ENCODE results near the gene KDM4C. TPM values are rescaled to one million over a fixed set of nuclear protein-coding genes. Genes with fewer than 3 reads are reported as not detected.

The KDM4C gene
- polyA plus RNA-seq, 1 experiment, result 12.1 TPM

DNA sequence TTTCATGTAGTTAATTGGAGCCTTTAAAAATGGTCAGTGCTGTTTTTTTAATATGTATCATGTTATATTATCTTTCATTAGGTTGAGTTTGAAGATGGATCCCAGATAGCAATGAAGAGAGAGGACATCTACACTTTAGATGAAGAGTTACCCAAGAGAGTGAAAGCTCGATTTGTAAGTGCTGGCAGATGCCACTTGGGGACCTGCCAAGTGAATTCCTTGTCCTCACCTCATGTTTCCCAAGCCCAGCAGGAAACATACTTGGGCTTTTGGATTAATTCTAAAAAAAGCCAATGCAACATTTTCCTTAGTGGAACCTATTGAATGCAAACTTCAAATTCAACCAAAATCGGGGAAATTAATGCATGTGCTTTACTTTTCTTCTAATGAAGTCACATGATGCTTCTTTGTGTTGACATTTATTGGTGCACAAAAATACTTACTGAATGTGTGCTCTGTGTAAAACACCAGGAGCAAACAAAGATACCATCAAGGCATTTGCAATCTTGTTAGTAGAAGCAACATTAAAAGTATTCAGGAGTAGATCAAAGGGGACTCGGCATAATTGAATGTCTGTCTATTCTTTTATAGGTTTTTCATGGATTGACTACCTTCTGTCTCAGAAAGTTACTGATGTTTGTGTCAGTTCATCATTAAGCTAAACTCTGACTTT lies 412.1 kb downstream of the KDM4C start:
- CTCF ChIA-PET, result no interaction called here
- no peak overlapping the region for H3K27ac ChIP-seq (ENCODE audit: low read depth, low read length)
- POLR2A ChIA-PET, result no interaction called here
- no peak overlapping the region for H3K4me3 ChIP-seq (ENCODE audit: low read depth, low read length)
- no peaks in the 10 kb centered on the region for H3K9me3 ChIP-seq (ENCODE audit: control insufficient read depth, insufficient read depth, low read length)
- TF ChIP-seq, protein P1, sequence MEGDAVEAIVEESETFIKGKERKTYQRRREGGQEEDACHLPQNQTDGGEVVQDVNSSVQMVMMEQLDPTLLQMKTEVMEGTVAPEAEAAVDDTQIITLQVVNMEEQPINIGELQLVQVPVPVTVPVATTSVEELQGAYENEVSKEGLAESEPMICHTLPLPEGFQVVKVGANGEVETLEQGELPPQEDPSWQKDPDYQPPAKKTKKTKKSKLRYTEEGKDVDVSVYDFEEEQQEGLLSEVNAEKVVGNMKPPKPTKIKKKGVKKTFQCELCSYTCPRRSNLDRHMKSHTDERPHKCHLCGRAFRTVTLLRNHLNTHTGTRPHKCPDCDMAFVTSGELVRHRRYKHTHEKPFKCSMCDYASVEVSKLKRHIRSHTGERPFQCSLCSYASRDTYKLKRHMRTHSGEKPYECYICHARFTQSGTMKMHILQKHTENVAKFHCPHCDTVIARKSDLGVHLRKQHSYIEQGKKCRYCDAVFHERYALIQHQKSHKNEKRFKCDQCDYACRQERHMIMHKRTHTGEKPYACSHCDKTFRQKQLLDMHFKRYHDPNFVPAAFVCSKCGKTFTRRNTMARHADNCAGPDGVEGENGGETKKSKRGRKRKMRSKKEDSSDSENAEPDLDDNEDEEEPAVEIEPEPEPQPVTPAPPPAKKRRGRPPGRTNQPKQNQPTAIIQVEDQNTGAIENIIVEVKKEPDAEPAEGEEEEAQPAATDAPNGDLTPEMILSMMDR (IDR thresholded peaks at IDR 0.05; ENCODE audit: low read depth, low read length), result no peak
- H3K27me3 ChIP-seq (ENCODE audit: control insufficient read depth, insufficient read depth, low read length), result no peaks in the 10 kb centered on the region
- no peak for DNase-seq (ENCODE audit: low read depth, low spot score)

DNA sequence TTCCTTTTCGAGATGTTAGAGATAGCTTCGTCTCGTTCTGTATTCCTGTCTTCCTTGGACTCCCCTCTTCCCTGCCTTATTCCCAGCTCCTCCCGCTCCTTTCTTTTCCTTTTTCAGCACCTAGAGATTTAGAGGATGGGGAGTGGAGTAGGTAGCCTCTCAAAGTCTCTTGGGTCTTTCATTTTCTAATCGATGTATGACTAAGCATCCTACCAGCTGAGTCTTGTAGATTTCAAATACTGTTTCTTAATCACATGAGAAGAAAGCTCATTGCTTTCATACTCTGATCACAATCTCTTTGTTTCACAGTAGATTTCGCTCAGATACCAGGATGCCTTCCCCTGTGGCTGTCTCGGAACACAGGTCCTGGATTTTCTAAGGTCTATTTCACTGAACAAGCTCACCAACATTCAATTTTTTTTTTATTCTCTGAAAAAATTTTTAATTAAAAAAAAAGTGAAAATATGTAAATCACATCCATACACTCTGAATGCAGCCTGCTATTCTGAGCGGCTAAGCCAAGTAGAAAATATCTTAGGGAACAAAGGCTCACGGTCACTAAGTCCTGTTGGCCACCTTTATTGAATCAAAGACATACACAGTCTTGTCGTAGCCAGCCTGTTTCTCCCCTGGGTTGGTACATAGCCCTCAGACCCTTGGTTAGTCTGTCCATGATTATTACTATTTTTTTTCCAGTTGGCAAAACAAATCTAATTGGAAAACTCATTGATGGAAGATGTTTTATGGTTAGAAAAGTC lies 413.8 kb downstream of the KDM4C start:
- POLR2A ChIA-PET, result no interaction called here
- no peak overlapping the region for H3K4me3 ChIP-seq (ENCODE audit: low read depth, low read length)

DNA sequence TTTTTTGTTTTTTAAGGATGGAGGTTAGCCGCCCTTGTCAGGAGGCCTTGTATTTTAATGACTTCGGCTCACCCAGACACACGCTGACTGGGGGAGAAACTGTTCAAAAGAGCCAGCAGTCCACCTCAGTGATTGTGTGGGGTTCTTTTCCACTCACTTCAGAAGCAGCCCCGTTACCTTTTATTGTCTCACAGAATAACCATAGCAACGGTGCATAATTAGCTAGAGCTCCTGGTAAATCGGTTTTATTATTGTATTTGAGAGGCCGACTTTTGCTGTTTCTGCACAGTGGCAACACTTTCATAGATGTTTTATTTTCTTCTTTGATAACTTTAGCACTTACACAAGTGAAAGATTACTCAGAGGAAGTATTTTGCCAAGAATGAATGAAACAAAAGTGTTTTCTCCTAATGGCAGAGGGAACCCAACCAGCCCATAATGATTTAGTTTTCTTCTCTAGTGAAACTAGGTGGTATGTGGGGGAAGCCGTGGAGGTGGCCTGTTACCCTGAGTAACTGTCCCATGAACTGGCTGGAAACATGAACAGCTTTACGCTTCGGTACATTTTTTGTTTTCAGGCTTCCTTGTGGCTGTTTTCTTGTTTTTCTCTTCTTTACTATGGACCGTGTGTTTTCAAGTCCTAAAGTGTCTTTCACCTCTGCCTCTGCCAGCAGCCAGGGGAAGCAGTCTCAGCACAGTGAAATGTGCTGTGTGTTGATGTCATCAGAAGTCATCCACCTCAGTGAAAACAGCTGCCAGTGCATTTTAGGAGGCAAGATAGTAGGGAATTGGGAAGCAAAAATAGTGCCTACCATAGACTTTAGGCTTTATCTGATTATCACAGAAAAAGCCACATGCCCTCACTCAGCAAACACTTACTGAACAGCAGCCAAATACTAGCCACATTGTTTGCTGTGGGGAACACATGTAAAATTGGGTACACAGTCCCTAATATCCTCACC lies 414.7 kb downstream of the KDM4C start:
- DNase-seq (ENCODE audit: low read depth, low spot score), result no peak
- ChIA-PET POLR2A (no interaction called here), CTCF (interaction anchor here (1.7 kb wide), 1 partner anchor 13 kb away, joined by 4 read pairs; no protein-coding TSS in a partner anchor)
- no peak overlapping the region for H3K4me3 ChIP-seq (ENCODE audit: low read depth, low read length)
- TF ChIP-seq, protein P1 (IDR thresholded peaks at IDR 0.05; ENCODE audit: low read depth, low read length), result peak; percentile 15; the same call in 1 of the 2 replicates
- no peak overlapping the region for H3K27ac ChIP-seq (ENCODE audit: low read depth, low read length)
- H3K9me3 ChIP-seq (ENCODE audit: control insufficient read depth, insufficient read depth, low read length), result no peaks in the 10 kb centered on the region
- H3K27me3 ChIP-seq (ENCODE audit: control insufficient read depth, insufficient read depth, low read length), result no peaks in the 10 kb centered on the region

More for the DNA sequence above, 413.8 kb downstream of the KDM4C start:
- H3K27me3 ChIP-seq (ENCODE audit: control insufficient read depth, insufficient read depth, low read length), result no peaks in the 10 kb centered on the region
- H3K9me3 ChIP-seq (ENCODE audit: control insufficient read depth, insufficient read depth, low read length), result no peaks in the 10 kb centered on the region
- no peak overlapping the region for H3K27ac ChIP-seq (ENCODE audit: low read depth, low read length)
- TF ChIP-seq, protein P1 (IDR thresholded peaks at IDR 0.05; ENCODE audit: low read depth, low read length), result no peak
- no peak for DNase-seq (ENCODE audit: low read depth, low spot score)
- CTCF ChIA-PET, result no interaction called here

DNA sequence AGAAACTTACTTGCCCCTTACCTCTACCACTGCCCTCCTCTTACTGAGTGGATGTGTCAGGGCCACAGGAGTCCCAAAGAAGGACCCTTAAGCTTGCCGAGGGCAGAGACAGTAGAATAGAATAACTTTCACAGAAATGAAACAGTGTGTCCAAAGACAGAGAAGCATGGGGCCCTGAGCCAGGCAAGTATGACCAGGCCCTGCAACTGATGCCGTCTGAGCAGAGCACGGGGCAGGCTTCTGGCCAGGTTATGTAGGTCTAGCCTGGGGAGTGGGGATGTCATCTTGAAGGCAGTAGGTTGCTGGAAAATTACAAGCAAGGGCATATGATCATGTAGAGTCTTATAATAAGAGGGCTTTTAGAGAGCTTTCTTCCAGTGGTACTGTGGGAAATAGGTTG lies 415.4 kb downstream of the KDM4C start:
- ChIA-PET POLR2A (no interaction called here), CTCF (interaction anchor here (1.7 kb wide), 1 partner anchor 13 kb away, joined by 4 read pairs; no protein-coding TSS in a partner anchor)
- H3K4me3 ChIP-seq (ENCODE audit: low read depth, low read length), result no peak overlapping the region

More for the DNA sequence above, 415.4 kb downstream of the KDM4C start:
- no peak for DNase-seq (ENCODE audit: low read depth, low spot score)
- Histone ChIP-seq H3K27ac (ENCODE audit: low read depth, low read length) (no peak overlapping the region), H3K27me3 (ENCODE audit: control insufficient read depth, insufficient read depth, low read length) (no peaks in the 10 kb centered on the region), H3K9me3 (ENCODE audit: control insufficient read depth, insufficient read depth, low read length) (no peaks in the 10 kb centered on the region)
- TF ChIP-seq, protein P1 (IDR thresholded peaks at IDR 0.05; ENCODE audit: low read depth, low read length), result no peak
